Panc1 (cell line): ENCODE measurements around the gene SDR9C7. TPM values are rescaled to one million over a fixed set of nuclear protein-coding genes. Genes with fewer than 3 reads are reported as not detected.

ENCODE experiments used
- ATAC-seq: fragments of 200-7000 bp; cut with Tn5 transposase; 2 replicates; pipeline ENCODE4 v1.9.1; 2020; ENCODE audit warnings: mild to moderate bottlenecking, moderate library complexity
- BruUV-seq: library from RNA; stranded (reverse); fragments of 400-500 nt; replicated peaks from 2 replicates; lab custom pipeline; 2021; lab: Mats Ljungman, UMichigan
- CTCF ChIA-PET: fragments of 300-600 bp; sonication (Branson Sonifier 250); formaldehyde crosslinking; loops from one replicate; lab custom pipeline; 2022; ENCODE audit warnings: antibody characterized with exemption; lab: Charles Lee
- POLR2A ChIA-PET: fragments of 300-600 bp; sonication (Branson Sonifier 250); formaldehyde crosslinking; loops from one replicate; lab custom pipeline; 2022; ENCODE audit warnings: antibody characterized with exemption; lab: Charles Lee
- DNase-seq: peaks from one replicate; pipeline ENCODE4 v3.0.0-alpha.2; 2010; ENCODE audit warnings: low read depth, low spot score
- H3K27ac ChIP-seq: 2 replicates; pipeline ENCODE4 v1.5.1; 2011; ENCODE audit warnings: mild to moderate bottlenecking, low read length, inconsistent platforms
- H3K27me3 ChIP-seq: fragments of 200-500 bp; sonication (Bioruptor generic); 2 replicates; pipeline ENCODE4 v1.6.0; 2014; ENCODE audit warnings: low read length, inconsistent platforms; ENCODE audit not compliant: control insufficient read depth, insufficient read depth
- H3K36me3 ChIP-seq: fragments of 200-500 bp; sonication (Bioruptor generic); 2 replicates; pipeline ENCODE4 v1.5.1; 2014; ENCODE audit warnings: inconsistent platforms, mild to moderate bottlenecking, low read length, moderate library complexity; ENCODE audit not compliant: control insufficient read depth, insufficient read depth
- H3K4me1 ChIP-seq: 2 replicates; pipeline ENCODE4 v1.5.1; 2011; ENCODE audit warnings: inconsistent platforms, mild to moderate bottlenecking, low read length, moderate library complexity; ENCODE audit not compliant: control insufficient read depth, insufficient read depth
- H3K4me3 ChIP-seq, 2 experiments: 2 replicates each; pipeline ENCODE4 v1.5.1; 2011 to 2012; ENCODE audit warnings: low read depth in 2 of 2, low read length in 2 of 2, mild to moderate bottlenecking in 2 of 2, inconsistent platforms in 1 of 2, moderate library complexity in 1 of 2
- H3K9me3 ChIP-seq: fragments of 200-500 bp; sonication (Bioruptor generic); 2 replicates; pipeline ENCODE4 v1.5.1; 2014; ENCODE audit warnings: low read depth, mild to moderate bottlenecking, inconsistent platforms, low read length, moderate library complexity; ENCODE audit not compliant: control insufficient read depth, insufficient read depth
- POLR2AphosphoS5 ChIP-seq: IDR thresholded peaks from 2 replicates; pipeline ENCODE4 v1.6.1; 2012; ENCODE audit warnings: mild to moderate bottlenecking, low read depth, low read length, moderate library complexity
- REST ChIP-seq, 2 experiments: IDR thresholded peaks; 2 replicates each; pipeline ENCODE4 v1.6.1; 2011 to 2012; ENCODE audit warnings: low read depth in 2 of 2, control low read depth in 1 of 2, low read length in 1 of 2, mild to moderate bottlenecking in 1 of 2, moderate library complexity in 1 of 2; ENCODE audit not compliant: insufficient read depth in 1 of 2
- SIN3A ChIP-seq: IDR thresholded peaks from 2 replicates; pipeline ENCODE4 v1.6.1; 2012; ENCODE audit warnings: low read depth, mild to moderate bottlenecking, low read length, moderate library complexity, borderline replicate concordance; ENCODE audit not compliant: insufficient read depth
- TCF7L2 ChIP-seq: IDR thresholded peaks from 2 replicates; pipeline ENCODE4 v1.6.1; 2011; ENCODE audit warnings: mild to moderate bottlenecking, low read depth, low read length, inconsistent platforms
- in situ Hi-C: cut with HindIII; loops from 2 replicates; pipeline ENCODE4 v1.10.0; 2016; ENCODE audit warnings: low sequenced_read_pairs, low pct_unique_long_range_greater_than_20kb
- intact Hi-C: fragments of 100-400 bp; cut with micrococcal nuclease; formaldehyde crosslinking; loops from one replicate; pipeline ENCODE4 v1.10.0; 2022; ENCODE audit not compliant: unreplicated experiment
- total RNA-seq: library from RNA; stranded (reverse); gene quantifications from one replicate; pipeline ENCODE4 v1.2.1, GENCODE V29; 2021; ENCODE audit not compliant: unreplicated experiment
- TF ChIP-seq, protein P1 (sequence below): fragments of 450-650 bp; IDR thresholded peaks from 2 replicates; pipeline ENCODE4 v1.5.1; 2017; ENCODE audit warnings: mild to moderate bottlenecking

The SDR9C7 gene
- total RNA-seq, 1 experiment from 2014 or later: not detected

DNA sequence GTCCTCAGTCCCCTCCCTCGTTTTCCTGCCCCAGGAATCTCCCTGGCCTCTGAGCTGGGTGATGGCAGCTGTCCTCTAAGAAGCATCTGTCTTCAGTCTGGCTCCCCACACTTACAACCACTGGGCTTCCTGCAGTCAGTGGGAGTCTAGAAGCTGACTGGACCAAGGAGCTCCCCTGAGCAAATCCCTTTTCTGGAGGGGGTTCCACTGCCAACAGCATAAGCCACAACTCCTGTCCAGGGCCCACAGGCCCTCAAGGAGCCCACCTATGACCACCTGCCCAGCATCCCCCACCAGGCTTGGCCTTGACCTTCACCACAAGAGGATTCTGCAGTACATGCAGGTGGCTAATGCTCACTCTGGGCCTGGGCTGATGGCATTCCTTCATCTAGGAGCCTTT, 19.1 kb upstream of the SDR9C7 start:
- CTCF ChIA-PET: no interaction called here
- ATAC-seq: no peak
- BruUV-seq: no TSS peak

GRCh38 chr12:56951582-56952339, 17.6 kb upstream of the SDR9C7 start:
- Histone ChIP-seq H3K9me3 (no peaks in the 10 kb centered on the region), H3K36me3 (no peaks in the 10 kb centered on the region), H3K4me3 (no peak overlapping the region), H3K4me1 (no peaks in the 10 kb centered on the region), H3K27ac (no peak overlapping the region), H3K27me3 (peaks cover 3% of the 10 kb centered on the region; the same call in 1 of the 2 replicates)
- ChIA-PET POLR2A (no interaction called here), CTCF (no interaction called here)
- BruUV-seq: no TSS peak
- TF ChIP-seq REST (IDR thresholded peaks at IDR 0.05; ENCODE audit: insufficient read depth in 1 of 2, low read depth in 2 of 2, low read length in 1 of 2): no peak
- in situ Hi-C loops: no loop called here
- no peak for DNase-seq
- intact Hi-C loops: no loop called here
- ATAC-seq: no peak

More for the DNA sequence above, 19.1 kb upstream of the SDR9C7 start:
- POLR2A ChIA-PET: no interaction called here
- no peak for DNase-seq
- H3K36me3 ChIP-seq: no peaks in the 10 kb centered on the region
- intact Hi-C loops (no loop called here), in situ Hi-C loops (no loop called here)
- no peaks in the 10 kb centered on the region for H3K4me1 ChIP-seq
- peaks cover 12% of the 10 kb centered on the region for H3K27me3 ChIP-seq
- TF ChIP-seq TCF7L2 (no peak), SIN3A (no peak), REST (IDR thresholded peaks at IDR 0.05; ENCODE audit: insufficient read depth in 1 of 2, low read depth in 2 of 2, low read length in 1 of 2) (no peak), POLR2AphosphoS5 (no peak)
- TF ChIP-seq, protein P1, sequence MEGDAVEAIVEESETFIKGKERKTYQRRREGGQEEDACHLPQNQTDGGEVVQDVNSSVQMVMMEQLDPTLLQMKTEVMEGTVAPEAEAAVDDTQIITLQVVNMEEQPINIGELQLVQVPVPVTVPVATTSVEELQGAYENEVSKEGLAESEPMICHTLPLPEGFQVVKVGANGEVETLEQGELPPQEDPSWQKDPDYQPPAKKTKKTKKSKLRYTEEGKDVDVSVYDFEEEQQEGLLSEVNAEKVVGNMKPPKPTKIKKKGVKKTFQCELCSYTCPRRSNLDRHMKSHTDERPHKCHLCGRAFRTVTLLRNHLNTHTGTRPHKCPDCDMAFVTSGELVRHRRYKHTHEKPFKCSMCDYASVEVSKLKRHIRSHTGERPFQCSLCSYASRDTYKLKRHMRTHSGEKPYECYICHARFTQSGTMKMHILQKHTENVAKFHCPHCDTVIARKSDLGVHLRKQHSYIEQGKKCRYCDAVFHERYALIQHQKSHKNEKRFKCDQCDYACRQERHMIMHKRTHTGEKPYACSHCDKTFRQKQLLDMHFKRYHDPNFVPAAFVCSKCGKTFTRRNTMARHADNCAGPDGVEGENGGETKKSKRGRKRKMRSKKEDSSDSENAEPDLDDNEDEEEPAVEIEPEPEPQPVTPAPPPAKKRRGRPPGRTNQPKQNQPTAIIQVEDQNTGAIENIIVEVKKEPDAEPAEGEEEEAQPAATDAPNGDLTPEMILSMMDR: no peak
- H3K9me3 ChIP-seq: no peaks in the 10 kb centered on the region
- no peak overlapping the region for H3K4me3 ChIP-seq
- H3K27ac ChIP-seq: no peak overlapping the region
